ENCODE results near the gene PTTG1IP2. TPM values are rescaled to one million over a fixed set of nuclear protein-coding genes. Genes with fewer than 3 reads are reported as not detected.
A peak's percentile ranks its signal among the peaks of the same experiment; 100 is the strongest.
"Not testable (repeated sequence)": the region's sequence is repeated elsewhere in the genome, so short reads cannot be mapped to it uniquely, and the experiment has no call there.

PTTG1IP2 gene
- total RNA-seq (ENCODE audit: insufficient read depth, low replicate concordance) = not detected

- no peak for DNase-seq (ENCODE audit: low spot score)
Observed at GRCh38 chr7:90469554-90469953, at the start of gene PTTG1IP2. PTTG1IP2 (plus strand) TSS chr7:90469639; CDS start chr7:90469787, 148 bp downstream.

- DNase-seq (ENCODE audit: low spot score) = no peak
Observed at GRCh38 chr7:90421651-90422050, 47.8 kb upstream of the PTTG1IP2 start.

GRCh38 chr7:90424720-90425119 is 44.7 kb upstream of the PTTG1IP2 start:
- DNase-seq (ENCODE audit: low spot score) = no peak

GRCh38 chr7:90425376-90425775 is 44.1 kb upstream of the PTTG1IP2 start:
- no peak for DNase-seq (ENCODE audit: low spot score)

GRCh38 chr7:90430614-90431460 is 38.6 kb upstream of the PTTG1IP2 start:
- DNase-seq (ENCODE audit: low spot score) = no peak

- no peak for DNase-seq (ENCODE audit: low spot score)
Observed at GRCh38 chr7:90432752-90433151, 36.7 kb upstream of the PTTG1IP2 start.

GRCh38 chr7:90433221-90433620 is 36.2 kb upstream of the PTTG1IP2 start:
- DNase-seq (ENCODE audit: low spot score) = no peak

GRCh38 chr7:90445633-90446032 is 23.8 kb upstream of the PTTG1IP2 start:
- no peak for DNase-seq (ENCODE audit: low spot score)

GRCh38 chr7:90446137-90446899 is 23.1 kb upstream of the PTTG1IP2 start:
- no peak for DNase-seq (ENCODE audit: low spot score)

GRCh38 chr7:90453259-90453891 is 16.1 kb upstream of the PTTG1IP2 start:
- DNase-seq (ENCODE audit: low spot score) = no peak

GRCh38 chr7:90453931-90454330 is 15.5 kb upstream of the PTTG1IP2 start:
- DNase-seq (ENCODE audit: low spot score) = no peak

GRCh38 chr7:90455163-90456030 is 14.0 kb upstream of the PTTG1IP2 start:
- DNase-seq (ENCODE audit: low spot score) = peak; percentile 45

- no peak for DNase-seq (ENCODE audit: low spot score)
Observed at GRCh38 chr7:90458104-90458503, 11.3 kb upstream of the PTTG1IP2 start.

GRCh38 chr7:90459888-90460287 is 9.6 kb upstream of the PTTG1IP2 start:
- DNase-seq (ENCODE audit: low spot score) = no peak

GRCh38 chr7:90461219-90461618 is 8.2 kb upstream of the PTTG1IP2 start:
- no peak for DNase-seq (ENCODE audit: low spot score)

GRCh38 chr7:90463151-90463628 is 6.2 kb upstream of the PTTG1IP2 start:
- DNase-seq (ENCODE audit: low spot score) = not testable (repeated sequence)

- DNase-seq (ENCODE audit: low spot score) = no peak
Observed at GRCh38 chr7:90465816-90466215, 3.6 kb upstream of the PTTG1IP2 start.

- no peak for DNase-seq (ENCODE audit: low spot score)
Observed at GRCh38 chr7:90472805-90473540, 3.5 kb downstream of the PTTG1IP2 start.

GRCh38 chr7:90473814-90474213 is 4.4 kb downstream of the PTTG1IP2 start:
- DNase-seq (ENCODE audit: low spot score) = no peak

Data from umbilical cord (tissue), 2 donors.